ENCODE results near the gene LLPH. TPM values are rescaled to one million over a fixed set of nuclear protein-coding genes. Genes with fewer than 3 reads are reported as not detected.
"Not testable (repeated sequence)": the region's sequence is repeated elsewhere in the genome, so short reads cannot be mapped to it uniquely, and the experiment has no call there.

LLPH gene
- total RNA-seq: 18.3 TPM

DNA sequence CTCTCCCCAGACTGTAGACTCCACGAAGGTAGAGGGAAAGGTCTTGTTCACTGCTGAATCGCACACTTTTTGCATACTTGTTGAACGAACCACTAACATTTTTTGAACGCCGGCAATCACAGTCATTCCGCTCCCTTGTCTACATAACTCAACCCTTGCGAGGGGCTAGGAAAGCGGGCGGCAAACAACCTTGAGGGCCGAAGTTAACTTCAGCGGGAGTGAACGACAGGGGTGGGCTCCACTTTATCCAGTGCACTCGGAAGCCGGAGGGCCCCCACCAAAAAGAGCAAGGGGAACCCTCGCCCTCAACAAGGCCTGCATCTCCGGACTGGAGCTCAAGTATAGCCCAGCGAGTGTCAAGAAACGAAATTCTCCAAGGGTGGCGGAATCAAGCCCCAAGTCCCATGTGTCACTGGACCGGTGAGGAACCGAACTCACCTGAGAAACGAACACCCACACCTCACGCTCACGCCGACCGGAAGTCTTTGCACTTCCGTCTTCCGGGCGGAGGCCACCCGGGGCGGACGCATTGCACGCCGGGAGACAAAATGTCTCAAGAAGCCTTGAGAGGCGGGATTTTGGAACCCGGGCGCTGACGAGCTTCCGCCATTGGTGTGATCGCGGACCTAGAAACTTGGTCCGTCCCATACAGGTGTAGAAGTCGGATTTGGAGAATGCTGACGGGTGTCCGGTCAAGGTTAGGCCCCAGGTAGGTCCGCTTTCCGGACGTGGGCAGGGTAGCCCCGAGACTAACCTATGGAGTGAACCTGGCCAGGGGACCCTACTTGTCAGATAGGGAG is at the start of gene LLPH:
LLPH (minus strand) TSS at position 484 of the 800 bp plus-strand sequence. CDS start 1,644 bp downstream, outside the sequence.
- peak; percentile 98 for ATAC-seq

DNA sequence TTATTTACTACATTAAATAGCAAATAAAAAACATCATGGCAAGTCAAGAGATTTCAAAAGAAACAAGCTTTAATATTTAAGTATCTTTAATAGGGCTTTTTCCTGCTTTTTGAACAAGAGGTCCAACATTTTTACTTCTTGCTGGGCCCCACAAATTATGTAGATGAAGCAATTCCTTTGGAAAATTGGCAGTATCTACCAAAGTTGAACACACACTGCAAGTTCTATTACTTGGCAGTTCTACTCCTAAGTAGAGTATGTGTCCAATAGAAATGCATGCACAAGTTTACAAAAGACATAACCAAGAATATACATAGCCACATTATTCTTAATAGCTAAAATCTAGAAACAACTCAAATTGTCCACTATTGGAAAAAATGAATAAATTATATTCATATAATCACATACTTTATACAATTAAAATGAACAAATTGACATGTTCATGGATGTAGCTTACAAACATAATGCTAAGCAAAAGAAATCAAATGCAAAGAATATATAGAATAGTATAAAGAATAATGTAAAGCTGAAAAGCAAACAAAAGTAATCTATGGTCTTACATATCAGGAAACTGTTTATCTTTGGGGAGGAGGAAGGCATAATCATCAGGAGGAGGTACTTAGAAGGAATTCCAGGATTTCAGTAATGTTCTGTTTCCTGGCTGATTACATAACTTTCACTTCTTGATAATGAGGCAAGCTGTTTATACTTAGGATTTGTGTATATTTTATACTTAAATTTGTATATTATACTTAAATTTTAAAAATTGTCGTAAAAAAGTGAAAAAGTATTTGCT is 45.8 kb upstream of the LLPH start:
- ATAC-seq: no peak

DNA sequence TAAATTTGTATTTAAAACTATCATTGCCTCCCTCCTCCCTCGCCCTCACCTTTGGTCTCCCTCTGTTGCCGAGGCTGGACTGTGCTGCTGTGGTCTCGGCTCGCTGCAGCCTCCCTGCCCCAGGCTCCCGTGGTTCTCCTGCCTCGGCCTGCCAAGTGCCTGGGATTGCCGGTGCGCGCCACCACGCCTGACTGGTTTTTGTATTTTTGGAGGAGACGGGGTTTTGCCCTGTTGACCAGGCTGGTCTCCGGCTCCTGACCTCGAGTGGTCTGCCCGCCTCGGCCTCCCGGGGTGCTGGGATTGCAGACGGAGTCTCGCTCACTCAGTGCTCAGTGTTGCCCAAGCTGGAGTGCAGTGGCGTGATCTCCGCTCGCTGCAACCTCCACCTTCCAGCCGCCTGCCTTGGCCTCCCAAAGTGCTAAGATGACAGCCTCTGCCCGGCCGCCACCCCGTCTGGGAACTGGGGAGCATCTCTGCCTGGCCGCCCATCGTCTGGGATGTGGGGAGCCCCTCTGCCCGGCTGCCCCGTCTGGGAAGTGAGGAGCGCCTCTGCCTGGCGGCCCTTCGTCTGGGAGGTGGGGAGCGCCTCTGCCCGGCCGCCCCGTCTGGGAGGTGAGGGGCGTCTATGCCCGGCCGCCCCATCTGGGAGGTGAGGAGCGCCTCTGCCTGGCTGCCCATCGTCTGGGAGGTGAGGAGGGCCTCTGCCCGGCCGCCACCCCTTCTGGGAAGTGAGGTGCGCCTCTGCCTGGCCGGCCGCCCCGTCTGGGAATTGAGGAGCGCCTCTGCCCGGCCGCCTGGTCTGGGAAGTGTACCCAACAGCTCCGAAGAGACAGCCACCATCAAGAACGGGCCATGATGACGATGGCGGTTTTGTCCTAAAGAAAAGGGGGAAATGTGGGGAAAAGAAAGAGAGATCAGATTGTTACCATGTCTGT is 44.1 kb upstream of the LLPH start:
- not testable (repeated sequence) for ATAC-seq

DNA sequence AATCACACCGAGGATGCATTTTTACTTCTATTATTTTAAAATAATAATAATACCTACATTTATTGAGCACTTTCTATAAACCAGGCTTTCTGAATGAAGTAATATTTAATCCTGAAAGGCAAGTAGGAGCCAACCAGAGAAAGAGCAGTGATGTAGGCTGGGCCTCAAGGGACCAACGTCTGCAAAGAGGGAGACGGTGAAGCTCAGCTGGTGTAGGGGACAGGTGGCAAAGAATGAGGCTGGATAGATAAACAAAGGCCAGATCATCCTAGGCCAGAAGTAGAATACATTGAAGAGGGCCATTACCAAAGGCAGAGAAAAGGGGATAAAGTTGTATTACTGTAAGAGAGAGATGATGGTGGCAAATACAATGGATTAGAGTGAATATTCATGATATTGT is 40.1 kb upstream of the LLPH start:
- ATAC-seq: no peak

DNA sequence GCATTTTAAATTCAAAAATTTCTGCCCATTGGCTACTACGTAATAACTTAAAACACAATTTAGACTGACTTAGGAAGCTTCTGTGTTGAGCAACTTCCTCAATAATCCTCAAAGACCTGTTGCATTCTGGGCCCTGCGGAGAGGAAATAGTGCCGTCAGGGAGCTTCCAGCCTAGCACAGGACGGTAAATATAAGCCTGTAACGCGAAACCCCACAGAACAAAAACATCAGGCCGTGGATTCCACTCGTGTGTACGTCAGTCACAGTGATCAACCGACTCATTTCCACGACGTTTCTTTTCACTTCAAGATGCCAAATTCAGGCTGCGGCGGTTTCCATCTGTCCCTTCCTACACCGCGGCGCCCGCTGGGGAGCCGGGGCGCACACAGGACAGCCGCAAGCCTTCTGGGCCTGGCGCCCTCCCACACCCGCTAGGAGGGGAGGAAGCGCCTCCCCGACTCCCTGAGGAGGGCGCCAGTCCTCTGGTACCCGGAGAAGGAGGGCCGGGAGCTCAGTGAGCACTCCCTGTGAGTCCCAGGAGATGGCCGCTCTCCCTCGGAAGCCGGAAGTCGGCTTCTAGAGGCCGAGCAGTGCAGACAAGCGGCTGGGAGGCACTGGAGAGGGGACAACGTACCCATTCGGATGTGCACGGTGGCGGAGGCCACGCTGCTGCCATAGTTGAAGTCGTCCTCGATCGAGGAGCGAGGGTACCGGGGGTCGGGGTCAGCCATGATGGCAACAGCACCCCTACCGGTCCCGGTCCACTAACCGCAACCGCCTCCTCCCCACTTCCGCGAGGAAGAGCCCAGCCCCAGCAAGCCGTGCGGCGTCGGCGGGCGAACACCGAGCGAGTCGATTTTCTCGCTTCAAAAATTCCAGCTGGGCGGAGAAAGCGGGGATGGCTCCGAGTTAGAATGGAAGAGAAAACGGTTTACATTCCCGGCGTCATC is 38.9 kb upstream of the LLPH start, which contains the start of gene TMBIM4:
TMBIM4 (minus strand) TSS at position 776 of the 950 bp plus-strand sequence; CDS start at position 731, 45 bp downstream.
- ATAC-seq: peak; percentile 95

DNA sequence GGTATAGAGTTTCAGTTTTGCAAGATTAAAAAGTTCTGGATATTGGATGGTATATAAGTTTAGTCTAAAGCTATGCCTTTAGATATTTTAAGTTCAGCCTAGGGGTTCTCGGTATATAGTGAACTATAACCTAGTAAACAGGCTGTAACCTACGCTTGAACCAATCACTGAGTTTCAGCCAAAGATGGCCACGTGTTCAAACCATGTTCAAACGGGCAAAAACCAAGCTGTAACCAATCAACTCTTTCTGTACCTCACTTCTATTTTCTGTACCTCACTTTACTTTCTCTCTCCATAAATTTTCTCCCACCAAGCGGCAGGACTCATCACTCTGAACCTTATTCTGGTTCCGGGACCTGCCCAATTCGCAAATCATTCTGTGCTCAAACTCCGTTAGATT is 37.9 kb upstream of the LLPH start:
- ATAC-seq: no peak

DNA sequence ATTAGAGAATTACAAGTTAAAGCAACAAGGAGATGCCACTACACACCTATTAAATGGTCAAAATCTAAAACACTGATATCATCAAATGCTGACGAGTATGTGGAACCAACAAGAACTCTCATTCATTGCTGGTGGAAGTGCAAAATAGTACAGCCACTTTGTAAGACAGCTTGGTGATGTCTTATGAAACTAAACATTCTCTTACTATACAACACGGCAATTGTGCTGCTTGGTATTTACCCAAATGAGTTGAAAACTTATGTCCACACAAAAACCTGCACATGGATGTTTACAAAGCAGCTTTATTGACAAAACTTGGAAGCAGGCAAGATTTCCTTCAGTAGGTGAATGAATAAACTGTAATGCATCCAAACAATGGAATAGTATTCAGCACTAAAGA is 36.0 kb upstream of the LLPH start:
- no peak for ATAC-seq

DNA sequence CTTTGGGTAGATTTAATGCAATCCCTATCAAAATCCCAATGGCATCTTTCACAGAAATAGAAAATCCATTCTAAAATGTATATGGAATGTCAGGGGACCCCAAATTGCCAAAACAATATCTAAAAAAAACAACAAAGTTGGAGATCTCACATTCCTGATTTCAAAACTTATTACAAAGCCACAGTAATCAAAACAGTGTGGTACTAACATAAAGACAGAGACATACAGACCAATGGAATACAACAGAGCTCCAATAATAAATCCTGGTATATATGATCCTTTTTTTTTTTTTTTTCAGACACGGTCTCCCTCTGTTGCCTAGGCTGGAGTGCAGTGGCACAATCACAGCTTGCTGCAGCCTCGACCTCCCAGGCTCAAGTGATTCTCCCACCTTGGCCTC is 34.6 kb upstream of the LLPH start:
- ATAC-seq: no peak

DNA sequence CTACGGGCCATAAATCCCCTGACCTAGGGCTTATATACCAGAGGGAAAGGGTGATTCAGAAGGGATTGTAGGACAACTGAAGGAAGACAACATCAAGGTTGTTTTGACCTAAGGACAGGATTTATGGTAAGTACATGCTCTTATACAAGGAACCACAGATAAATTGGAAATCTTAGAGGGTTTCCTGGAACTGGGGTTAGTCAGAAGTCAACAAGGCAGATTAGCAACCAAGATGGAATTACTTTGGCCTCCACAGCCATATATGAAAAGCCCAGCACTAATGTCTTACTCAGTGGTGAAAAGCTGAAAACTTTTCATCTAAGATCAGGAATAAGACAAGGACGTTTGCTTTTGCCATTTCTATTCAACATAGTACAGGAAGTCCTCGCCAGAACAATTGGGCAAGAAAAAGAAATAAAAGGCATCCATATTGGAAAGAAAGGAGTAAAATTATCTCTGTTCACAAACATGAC is 33.8 kb upstream of the LLPH start:
- peak; percentile 30 for ATAC-seq

DNA sequence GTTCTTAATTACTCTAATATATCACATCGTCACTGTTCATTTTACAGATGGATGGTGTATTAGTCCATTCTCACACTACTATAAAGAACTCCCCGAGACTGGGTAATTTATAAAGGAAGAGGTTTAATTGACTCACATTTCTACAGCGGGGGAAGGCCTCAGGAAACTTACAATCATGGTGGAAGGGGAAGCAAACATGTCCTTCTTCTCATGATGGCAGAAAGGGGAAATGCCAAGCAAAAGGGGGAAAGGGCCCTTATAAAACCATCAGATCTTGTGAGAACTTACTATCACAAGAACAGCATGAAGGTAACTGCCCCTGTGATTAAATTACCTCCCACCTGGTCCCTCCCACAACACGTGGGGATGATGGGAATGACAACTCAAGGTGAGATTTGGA is 32.7 kb upstream of the LLPH start:
- no peak for ATAC-seq

DNA sequence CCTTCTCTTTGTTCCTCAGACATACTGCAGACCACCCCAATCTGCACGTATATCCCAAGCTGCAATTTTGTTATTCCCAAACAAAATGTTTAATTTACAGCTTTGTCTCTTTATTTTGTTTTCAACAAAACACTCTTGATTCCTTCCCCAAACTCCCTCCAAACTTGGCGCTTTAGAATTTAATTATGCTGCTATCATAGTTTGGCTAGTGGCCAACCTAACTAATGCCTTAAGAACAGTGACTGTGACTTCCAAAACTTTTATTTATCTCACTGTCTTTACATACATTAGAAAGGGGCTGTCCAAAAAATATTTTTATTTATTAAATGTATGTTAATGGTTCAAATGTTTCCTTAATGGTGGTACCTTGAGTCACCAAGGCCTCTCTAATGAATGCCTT is 32.2 kb upstream of the LLPH start:
- ATAC-seq: no peak

DNA sequence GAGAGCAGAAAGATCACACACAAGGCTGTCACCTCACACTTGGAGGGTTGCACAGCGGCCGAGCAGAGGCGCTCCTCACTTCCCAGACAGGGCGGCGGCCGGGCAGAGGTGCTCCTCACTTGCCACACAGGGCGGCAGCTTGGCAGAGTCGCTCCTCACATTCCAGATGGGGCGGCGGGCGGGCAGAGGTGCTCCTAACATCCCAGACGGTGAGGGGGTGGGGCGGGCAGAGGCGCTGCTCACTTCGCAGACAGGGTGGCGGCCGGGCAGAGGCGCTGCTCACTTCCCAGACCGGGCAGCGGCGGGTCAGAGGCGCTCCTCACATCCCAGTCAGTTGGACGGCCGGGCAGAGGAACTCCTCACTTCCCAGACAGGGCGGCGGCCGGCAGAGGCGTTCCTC is 30.2 kb upstream of the LLPH start:
- ATAC-seq: no peak

DNA sequence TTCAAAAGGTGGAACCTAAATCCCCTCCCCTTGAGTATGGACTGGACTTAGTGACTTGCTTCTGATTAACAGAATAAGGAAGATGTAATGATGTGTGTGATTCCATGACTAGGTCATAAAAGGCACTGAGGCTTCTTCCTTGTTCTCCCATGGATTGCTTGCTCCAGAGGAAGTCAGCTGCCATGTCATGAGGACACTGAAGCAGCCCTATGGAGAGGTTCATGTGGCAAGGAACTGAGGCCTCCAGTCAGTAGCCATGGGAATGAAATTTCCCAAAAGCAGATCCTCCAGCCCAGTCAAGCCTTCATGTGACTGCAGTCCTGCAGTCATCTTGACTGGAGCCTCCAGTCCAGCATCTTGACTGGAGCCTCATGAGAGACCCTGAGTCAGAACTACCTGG is 28.6 kb upstream of the LLPH start:
- ATAC-seq: peak; percentile 24

DNA sequence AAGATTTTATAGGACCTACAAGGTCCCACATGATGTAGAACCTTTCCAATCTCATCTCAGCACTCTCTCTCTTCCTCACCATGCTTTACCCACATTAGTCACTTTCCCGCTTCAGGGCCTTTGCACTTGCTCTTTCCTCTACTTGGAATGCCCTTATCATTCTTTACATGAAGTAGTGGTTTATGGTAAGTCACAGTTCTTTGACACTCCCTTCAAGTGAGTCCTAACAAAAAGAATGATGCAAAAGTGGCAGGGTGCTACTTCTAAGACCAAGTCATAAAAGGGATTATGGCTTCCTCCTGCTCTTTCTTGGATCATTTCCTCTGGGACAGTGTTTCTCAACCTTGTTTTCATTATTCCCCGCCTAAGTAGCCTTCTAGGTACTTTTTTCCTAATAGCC is 26.1 kb upstream of the LLPH start:
- peak; percentile 61 for ATAC-seq

DNA sequence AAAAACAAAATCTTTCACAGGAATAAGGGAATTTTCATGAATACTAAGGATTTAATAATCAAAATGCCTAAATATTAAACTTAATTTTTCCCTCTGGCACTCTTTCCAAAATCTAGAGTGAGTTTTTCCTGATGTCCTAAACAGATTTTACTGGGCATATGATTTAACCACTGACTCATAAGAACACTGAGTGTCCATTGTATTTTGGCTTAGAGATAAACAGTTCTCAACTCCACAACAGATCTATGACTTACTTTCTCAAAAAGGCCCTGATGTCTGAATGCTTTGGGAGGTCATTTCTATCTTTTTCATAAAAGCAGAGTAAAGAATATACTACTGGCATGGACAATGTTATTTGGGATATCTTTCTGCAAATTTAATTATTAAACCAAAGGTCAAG is 24.2 kb upstream of the LLPH start:
- ATAC-seq: no peak

DNA sequence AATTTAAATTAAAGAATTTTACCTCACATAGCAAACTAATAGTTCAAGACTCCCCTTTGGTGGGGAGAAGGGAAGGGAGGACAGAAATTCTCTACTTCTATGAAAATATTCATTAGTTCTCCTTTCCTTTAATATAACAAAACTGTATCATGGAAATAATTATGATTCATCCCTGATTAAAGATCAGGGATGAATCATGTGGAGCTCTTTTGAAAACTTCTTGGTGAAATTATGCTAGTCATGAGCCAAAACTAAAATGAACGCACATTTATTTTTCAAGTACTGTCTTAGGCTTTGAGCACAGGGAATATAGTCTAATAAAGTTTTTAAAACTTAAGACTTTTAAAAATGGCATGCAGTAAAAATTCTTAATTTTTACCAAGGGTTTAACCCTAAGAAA is 22.2 kb upstream of the LLPH start:
- no peak for ATAC-seq

DNA sequence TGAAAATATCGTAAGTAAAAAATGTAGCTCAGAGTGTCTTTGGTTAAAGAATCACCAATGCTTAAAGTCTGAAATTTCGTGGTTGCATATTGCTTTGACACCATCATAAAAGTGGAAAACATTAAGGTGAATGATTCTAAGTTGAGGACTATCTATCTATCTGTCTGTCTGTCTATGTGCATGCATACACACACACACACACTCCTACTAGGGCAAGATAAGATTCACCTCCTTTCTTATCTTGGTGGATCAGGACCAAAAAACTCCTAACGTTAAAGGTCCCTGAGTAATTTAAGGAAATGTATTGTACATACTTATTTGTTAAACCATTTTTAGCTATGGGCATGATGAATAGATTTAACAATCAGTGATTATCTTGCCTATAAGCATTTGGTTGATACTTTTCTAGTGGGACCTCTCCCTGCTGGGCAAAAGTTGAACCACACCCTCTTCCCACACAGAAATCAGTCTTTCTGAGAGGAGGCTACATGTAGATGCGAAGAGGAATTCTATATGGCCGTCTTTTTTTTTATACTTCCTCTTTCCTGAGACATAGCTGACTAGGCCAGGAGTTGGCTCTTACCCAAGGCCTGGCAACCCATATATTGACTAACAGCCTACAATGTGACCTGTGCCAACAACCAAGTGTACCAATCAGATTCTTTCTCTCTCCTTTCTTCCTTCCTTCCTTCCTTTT is 19.3 kb upstream of the LLPH start:
- peak; percentile 61 for ATAC-seq

DNA sequence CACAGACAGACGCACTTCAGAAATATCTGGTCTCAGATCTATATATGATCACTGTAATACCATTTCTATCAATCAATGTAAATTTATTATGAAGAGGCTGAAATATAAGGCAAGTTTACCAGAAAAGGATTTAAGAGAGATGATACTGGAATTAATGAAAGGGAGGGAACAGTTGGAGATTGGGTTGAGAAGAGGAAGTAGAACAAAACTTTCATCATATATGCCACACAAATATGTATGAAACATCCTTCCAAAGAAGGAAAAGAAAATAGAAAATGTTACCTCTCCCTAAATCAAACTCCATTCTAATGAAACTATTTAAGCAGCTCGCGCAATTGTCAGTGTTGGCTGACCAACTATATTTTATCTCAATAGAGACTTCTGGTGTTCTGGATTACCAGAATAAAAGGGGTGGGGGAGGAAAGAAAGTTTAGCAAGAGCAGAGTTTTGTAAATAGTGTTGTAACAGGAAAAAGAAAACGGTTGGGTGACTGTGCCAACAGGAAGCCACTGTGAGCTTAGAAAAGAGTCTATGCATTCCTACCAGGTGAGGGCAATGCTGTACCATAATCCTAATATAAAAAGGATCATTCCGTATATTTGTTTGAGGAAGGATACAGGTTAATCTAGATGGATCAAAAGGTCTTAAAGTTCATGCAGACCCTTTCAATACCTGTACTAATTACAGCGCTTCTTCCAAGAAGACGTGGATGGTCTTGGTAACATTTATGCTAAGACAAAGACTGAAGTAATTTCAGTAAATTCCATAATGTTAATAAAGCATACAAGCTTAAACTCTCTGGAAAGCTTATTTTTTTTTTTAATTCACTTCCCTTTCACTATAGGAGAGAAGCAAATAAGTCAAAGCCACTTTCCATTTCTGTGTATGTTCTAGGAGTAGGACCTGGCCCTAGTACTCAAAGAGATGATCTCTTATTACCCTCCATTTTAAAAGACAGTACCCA is 14.5 kb upstream of the LLPH start:
- peak; percentile 90 for ATAC-seq

DNA sequence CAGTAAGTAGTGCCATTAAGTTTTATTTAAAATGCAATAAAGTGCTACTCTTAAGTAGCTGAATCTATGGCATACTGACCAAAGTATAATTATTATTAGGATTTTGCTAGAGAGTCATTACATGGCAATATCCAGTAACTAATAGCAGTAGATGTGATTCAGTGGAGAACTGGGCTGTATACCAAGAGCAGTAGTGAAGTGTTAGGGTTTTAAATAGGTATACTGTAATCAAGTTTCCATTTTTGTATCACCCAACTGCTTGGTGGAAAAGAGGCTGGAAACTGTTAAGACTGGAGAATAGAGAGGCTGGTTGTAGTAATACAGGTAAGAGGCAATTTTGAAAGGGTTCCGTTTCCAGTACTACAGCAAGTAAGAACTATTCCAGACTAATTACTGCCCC is 13.3 kb upstream of the LLPH start:
- no peak for ATAC-seq

DNA sequence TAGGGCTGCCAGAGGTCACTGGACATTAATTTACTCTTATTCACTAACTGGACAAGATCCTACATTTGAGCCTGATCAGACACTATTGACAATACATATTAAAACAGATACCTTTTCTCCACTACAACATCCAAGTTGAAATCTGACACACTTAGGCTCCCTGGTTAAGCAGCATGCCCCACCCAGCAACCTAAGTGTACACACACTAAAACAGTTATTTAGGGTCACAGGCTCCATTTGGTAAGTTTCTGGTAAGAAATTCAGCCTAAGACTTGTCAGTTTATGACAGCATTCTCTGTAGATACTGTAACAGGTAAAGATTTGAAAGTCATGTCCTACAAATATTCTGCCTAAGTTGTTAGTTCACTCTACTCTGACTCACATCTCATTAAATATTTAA is 12.3 kb upstream of the LLPH start:
- ATAC-seq: no peak

All from esophagus mucosa (tissue), 1 donor.